CD4-positive, alpha-beta T cell treated with Interleukin-15 for 4 hours (primary cell): Measurements from ENCODE around the gene TLE4.

Experiments used
- DNase-seq: peaks from one replicate; pipeline ENCODE4 v3.0.0-alpha.2; 2020; ENCODE audit warnings: low spot score

The TLE4 gene

GRCh38 chr9:79571309-79572031, at the start of gene TLE4:
TLE4 (plus strand) TSS chr9:79571965; CDS start chr9:79572791, 826 bp downstream.
- DNase-seq: peak; percentile 100

GRCh38 chr9:79522793-79523192, 49.0 kb upstream of the TLE4 start:
- DNase-seq: no peak

- no peak for DNase-seq
Observed at GRCh38 chr9:79524266-79524665, 47.5 kb upstream of the TLE4 start.

GRCh38 chr9:79526149-79526672, 45.6 kb upstream of the TLE4 start:
- DNase-seq: no peak

GRCh38 chr9:79535534-79535933, 36.2 kb upstream of the TLE4 start:
- DNase-seq: no peak

- DNase-seq: no peak
Observed at GRCh38 chr9:79537838-79538237, 33.9 kb upstream of the TLE4 start.

- DNase-seq: no peak
Observed at GRCh38 chr9:79542735-79543620, 28.8 kb upstream of the TLE4 start.

GRCh38 chr9:79544375-79544774, 27.4 kb upstream of the TLE4 start:
- peak; percentile 7 for DNase-seq

- no peak for DNase-seq
Observed at GRCh38 chr9:79551586-79551985, 20.2 kb upstream of the TLE4 start.

GRCh38 chr9:79551994-79552393, 19.8 kb upstream of the TLE4 start:
- DNase-seq: no peak

GRCh38 chr9:79555474-79556089, 16.2 kb upstream of the TLE4 start:
- DNase-seq: no peak

- DNase-seq: no peak
Observed at GRCh38 chr9:79559495-79560181, 12.1 kb upstream of the TLE4 start.

- DNase-seq: no peak
Observed at GRCh38 chr9:79562749-79563386, 8.9 kb upstream of the TLE4 start.

GRCh38 chr9:79564105-79564504, 7.7 kb upstream of the TLE4 start:
- no peak for DNase-seq

GRCh38 chr9:79565245-79565644, 6.5 kb upstream of the TLE4 start:
- no peak for DNase-seq

- DNase-seq: no peak
Observed at GRCh38 chr9:79567671-79568098, 4.1 kb upstream of the TLE4 start.

GRCh38 chr9:79568337-79569101, 3.2 kb upstream of the TLE4 start:
- no peak for DNase-seq

- DNase-seq: no peak
Observed at GRCh38 chr9:79569814-79570447, 1.8 kb upstream of the TLE4 start.

- peak; percentile 7 for DNase-seq
Observed at GRCh38 chr9:79570448-79571308, 1.1 kb upstream of the TLE4 start.
